ENCODE results near the gene LRTM1. TPM values are rescaled to one million over a fixed set of nuclear protein-coding genes. Genes with fewer than 3 reads are reported as not detected.

Gene LRTM1
- total and polyA plus RNA-seq, 3 donors from 2014 or later, result 0.22 TPM; not detected in 2

DNA sequence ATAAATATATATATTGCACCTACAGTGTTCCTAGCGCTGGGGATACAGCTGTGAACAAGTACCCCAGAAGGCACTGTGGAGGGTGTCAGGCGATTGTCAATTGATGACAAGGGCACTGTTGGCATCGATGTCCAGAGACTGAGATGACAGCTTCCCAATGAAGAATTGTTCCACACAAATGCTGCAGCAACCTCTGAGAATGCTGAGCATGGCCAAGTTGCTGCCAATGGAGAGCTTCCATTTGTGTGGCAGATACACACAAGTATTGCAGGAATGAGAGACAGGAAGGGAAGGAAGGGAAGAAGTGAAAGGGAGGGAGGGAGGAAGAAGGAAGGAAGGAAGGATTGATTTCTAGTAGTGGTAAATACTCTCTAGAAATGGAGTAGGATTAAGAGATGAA lies 21.9 kb downstream of the LRTM1 start:
- Histone ChIP-seq H3K27me3 (no peaks in the 10 kb centered on the region), H3K9me3 (no peaks in the 10 kb centered on the region), H3K4me3 (no peak overlapping the region), H3K4me1 (no peaks in the 10 kb centered on the region), H3K36me3 (ENCODE audit: low read depth, missing control alignments) (no peaks in the 10 kb centered on the region), H3K27ac (no peak overlapping the region)
- WGBS, 2 donors, result 90 to 96% methylated on average over 3 of the region's 3 CpGs
- DNase-seq, result no peak
- intact Hi-C loops (cut with DNase I; ENCODE audit: low total_unique reads), result no loop called here
- TF ChIP-seq POLR2A (IDR thresholded peaks at IDR 0.05), result no peak
- TF ChIP-seq, protein P1, sequence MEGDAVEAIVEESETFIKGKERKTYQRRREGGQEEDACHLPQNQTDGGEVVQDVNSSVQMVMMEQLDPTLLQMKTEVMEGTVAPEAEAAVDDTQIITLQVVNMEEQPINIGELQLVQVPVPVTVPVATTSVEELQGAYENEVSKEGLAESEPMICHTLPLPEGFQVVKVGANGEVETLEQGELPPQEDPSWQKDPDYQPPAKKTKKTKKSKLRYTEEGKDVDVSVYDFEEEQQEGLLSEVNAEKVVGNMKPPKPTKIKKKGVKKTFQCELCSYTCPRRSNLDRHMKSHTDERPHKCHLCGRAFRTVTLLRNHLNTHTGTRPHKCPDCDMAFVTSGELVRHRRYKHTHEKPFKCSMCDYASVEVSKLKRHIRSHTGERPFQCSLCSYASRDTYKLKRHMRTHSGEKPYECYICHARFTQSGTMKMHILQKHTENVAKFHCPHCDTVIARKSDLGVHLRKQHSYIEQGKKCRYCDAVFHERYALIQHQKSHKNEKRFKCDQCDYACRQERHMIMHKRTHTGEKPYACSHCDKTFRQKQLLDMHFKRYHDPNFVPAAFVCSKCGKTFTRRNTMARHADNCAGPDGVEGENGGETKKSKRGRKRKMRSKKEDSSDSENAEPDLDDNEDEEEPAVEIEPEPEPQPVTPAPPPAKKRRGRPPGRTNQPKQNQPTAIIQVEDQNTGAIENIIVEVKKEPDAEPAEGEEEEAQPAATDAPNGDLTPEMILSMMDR (IDR thresholded peaks at IDR 0.05), result no peak

DNA sequence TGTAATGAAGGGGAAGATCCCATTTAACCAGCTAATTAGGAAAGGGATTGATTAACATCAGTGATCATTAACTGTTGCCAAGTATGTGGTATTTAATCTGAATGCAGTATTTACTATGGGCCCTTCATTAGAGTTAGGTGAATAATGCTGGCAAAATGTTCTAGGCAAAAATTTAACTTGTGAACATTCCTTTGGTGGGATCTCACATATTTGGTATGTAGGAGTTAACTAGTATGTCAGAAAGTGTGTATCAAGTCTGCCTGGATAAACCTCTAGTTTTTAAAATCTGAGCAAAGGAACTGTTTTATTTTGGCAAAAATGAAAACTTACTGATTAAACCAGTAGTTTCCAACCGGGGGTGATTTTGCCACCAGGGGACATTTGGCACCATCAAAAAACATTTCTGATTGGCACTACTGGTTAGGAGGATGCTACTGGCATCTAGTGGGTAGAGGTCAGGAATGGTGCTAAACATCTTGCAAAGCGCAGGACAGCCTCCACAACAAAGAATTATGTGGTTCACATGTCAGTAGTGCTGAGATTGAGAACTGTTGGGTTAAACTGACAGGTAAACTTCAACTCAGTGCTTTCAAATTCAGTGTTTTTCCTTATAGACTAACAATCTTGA lies 22.5 kb downstream of the LRTM1 start:
- TF ChIP-seq POLR2A (IDR thresholded peaks at IDR 0.05), result no peak
- TF ChIP-seq, protein P1 (IDR thresholded peaks at IDR 0.05), result no peak
- intact Hi-C loops (cut with DNase I; ENCODE audit: low total_unique reads), result no loop called here
- DNase-seq, result no peak

DNA sequence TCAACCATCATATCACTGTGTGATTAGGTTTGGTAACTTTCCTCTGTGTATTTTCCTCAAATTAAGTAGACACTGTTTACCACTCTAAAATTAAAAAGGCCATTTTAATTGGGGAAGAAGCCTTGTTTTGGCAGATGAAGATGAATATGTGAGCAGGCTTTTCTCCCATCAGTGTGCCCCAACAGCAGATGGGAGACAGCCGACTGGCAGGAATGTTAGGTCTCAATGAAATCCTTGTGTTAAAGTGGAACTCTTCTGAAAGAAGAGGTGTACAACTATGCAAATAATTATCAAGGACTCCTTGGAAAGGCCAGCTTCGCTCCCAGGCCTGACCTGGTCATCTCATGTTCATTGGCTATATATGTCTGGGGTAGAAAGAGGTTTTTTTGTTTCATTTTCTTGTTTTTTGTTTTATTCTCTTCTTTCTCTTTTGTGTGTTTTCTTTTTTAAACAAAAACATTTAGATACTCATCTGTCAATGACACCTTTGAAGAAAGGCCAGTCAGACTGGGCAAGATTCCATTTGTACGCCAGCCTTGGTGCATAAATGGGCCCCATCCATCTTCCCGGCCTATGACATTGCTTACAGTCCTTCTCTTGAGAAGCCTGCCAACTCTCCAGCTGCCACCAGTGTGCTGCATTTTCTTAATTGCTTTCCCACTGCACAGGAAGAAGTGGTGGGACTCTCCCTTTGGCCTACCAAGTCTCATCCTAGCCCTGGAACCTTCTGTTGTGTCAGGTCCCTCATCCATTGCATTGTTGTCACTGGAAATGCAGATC lies 25.8 kb downstream of the LRTM1 start:
- Histone ChIP-seq H3K27ac (no peak overlapping the region), H3K27me3 (no peaks in the 10 kb centered on the region), H3K36me3 (ENCODE audit: low read depth, missing control alignments) (no peaks in the 10 kb centered on the region), H3K9me3 (no peaks in the 10 kb centered on the region), H3K4me3 (no peak overlapping the region), H3K4me1 (no peaks in the 10 kb centered on the region)
- no peak for DNase-seq
- intact Hi-C loops (cut with DNase I; ENCODE audit: low total_unique reads), result no loop called here
- no peak for TF ChIP-seq POLR2A (IDR thresholded peaks at IDR 0.05)
- TF ChIP-seq, protein P1 (IDR thresholded peaks at IDR 0.05), result no peak
- 79 to 88% methylated on average over 4 of the region's 4 CpGs for WGBS, 2 donors

More for the DNA sequence above, 22.5 kb downstream of the LRTM1 start:
- Histone ChIP-seq H3K4me3 (no peak overlapping the region), H3K9me3 (no peaks in the 10 kb centered on the region), H3K36me3 (ENCODE audit: low read depth, missing control alignments) (no peaks in the 10 kb centered on the region), H3K27me3 (no peaks in the 10 kb centered on the region), H3K4me1 (no peaks in the 10 kb centered on the region), H3K27ac (no peak overlapping the region)
- 51 to 76% methylated on average over 2 of the region's 2 CpGs for WGBS, 2 donors

DNA sequence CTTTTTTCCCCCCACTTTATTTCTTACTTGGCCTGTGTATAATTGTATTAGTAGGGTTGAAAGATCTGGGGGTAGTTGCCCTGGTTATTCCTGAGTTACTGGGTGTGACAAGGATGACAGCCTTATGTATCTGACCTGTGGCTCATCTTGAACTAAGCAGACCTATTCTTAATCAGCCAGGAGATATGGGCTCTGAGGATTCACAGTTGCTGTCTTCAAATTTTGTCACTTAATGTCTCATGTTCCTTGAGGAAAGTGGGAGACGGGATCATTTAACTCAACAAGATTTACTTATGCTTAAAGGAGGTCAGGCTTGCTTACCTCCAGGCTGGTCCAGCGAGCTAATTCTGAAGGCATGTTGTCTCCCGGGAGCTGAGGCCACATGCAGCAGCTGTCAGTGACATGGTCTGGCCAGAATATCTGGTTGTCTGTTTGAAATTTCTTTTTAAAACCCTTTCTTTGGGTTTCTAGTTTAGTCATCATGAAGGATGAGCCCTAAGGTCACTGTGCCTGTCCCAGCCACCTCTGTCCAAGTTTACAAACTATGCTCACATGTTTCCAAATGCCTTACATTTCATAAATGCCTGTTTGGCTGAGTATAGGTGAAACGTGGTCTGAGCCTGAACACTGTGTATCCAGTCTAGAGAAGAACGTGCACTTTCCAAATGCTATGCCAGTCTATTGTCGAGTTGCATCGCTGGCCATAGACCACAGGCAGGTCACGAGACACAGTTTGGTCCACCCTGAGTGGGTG lies 26.8 kb downstream of the LRTM1 start:
- Histone ChIP-seq H3K9me3 (no peaks in the 10 kb centered on the region), H3K4me1 (no peaks in the 10 kb centered on the region), H3K4me3 (no peak overlapping the region), H3K27ac (no peak overlapping the region), H3K36me3 (ENCODE audit: low read depth, missing control alignments) (no peaks in the 10 kb centered on the region), H3K27me3 (no peaks in the 10 kb centered on the region)
- intact Hi-C loops (cut with DNase I; ENCODE audit: low total_unique reads), result no loop called here
- TF ChIP-seq, protein P1 (IDR thresholded peaks at IDR 0.05), result no peak
- TF ChIP-seq POLR2A (IDR thresholded peaks at IDR 0.05), result no peak
- DNase-seq, result no peak
- WGBS, 2 donors, result 43 to 44% methylated on average over 8 of the region's 8 CpGs

All from testis (tissue), 3 donors.